SU-DHL-6 (cell line): ENCODE measurements around the gene LY9.

Experiments used
- H2AFZ ChIP-seq: fragments of 200-600 bp; sonication (generic); 2 replicates; pipeline ENCODE4 v1.6.1; 2014; ENCODE audit warnings: low read depth, mild to moderate bottlenecking, moderate library complexity, mixed read lengths, antibody characterized with exemption, low read length; ENCODE audit not compliant: severe bottlenecking
- H3F3A ChIP-seq: fragments of 200-600 bp; shearing (Covaris generic); 2 replicates; pipeline ENCODE4 v1.6.0; 2016; ENCODE audit warnings: antibody characterized with exemption, mild to moderate bottlenecking; ENCODE audit not compliant: insufficient read depth
- H3K27ac ChIP-seq: fragments of 200-600 bp; sonication (generic); 2 replicates; pipeline ENCODE4 v1.5.1; 2016; ENCODE audit warnings: low read depth, mild to moderate bottlenecking, low read length, moderate library complexity, mixed read lengths
- H3K27me3 ChIP-seq: fragments of 200-600 bp; sonication (generic), shearing (Covaris generic); 2 replicates; pipeline ENCODE4 v1.6.0; 2014; ENCODE audit warnings: mild to moderate bottlenecking, low read length
- H3K36me3 ChIP-seq: fragments of 200-600 bp; sonication (generic); 2 replicates; pipeline ENCODE4 v1.6.1; 2014; ENCODE audit warnings: mild to moderate bottlenecking, low read length, mixed read lengths
- H3K4me2 ChIP-seq: fragments of 300-600, 200-600 bp; shearing (Covaris generic), sonication (generic); 2 replicates; pipeline ENCODE4 v1.6.0; 2014; ENCODE audit warnings: low read length, low read depth, mild to moderate bottlenecking; ENCODE audit not compliant: poor library complexity, severe bottlenecking
- H3K4me3 ChIP-seq: fragments of 200-600 bp; sonication (generic); 2 replicates; pipeline ENCODE4 v1.5.1; 2014; ENCODE audit warnings: antibody characterized with exemption, low read length, mild to moderate bottlenecking, mixed read lengths; ENCODE audit not compliant: insufficient read depth, poor library complexity, severe bottlenecking
- H3K79me2 ChIP-seq: fragments of 200-600 bp; sonication (generic); 2 replicates; pipeline ENCODE4 v1.6.1; 2014; ENCODE audit warnings: mild to moderate bottlenecking, low read length, moderate library complexity; ENCODE audit not compliant: insufficient read depth
- H3K9ac ChIP-seq: fragments of 200-600 bp; sonication (generic); 2 replicates; pipeline ENCODE4 v1.7.0; 2014; ENCODE audit warnings: mild to moderate bottlenecking, low read length
- H3K9me2 ChIP-seq: fragments of 200-600 bp; sonication (generic); replicated peaks from 2 replicates; pipeline ENCODE4 v1.6.1; 2014; ENCODE audit warnings: low read length; ENCODE audit not compliant: insufficient read depth
- H3K9me3 ChIP-seq: fragments of 200-600 bp; sonication (generic); 2 replicates; pipeline ENCODE4 v1.6.1; 2014; ENCODE audit warnings: low read length, mixed read lengths; ENCODE audit not compliant: insufficient read depth
- H4K20me1 ChIP-seq: fragments of 200-600 bp; sonication (generic); 2 replicates; pipeline ENCODE4 v1.6.1; 2014; ENCODE audit warnings: low read depth, mild to moderate bottlenecking, antibody characterized with exemption, low read length, moderate library complexity, mixed read lengths
- CTCF ChIP-seq: fragments of 200-600 bp; sonication (generic); IDR thresholded peaks from one replicate; pipeline ENCODE4 v1.5.1; 2017; ENCODE audit warnings: antibody characterized with exemption, mild to moderate bottlenecking, low read length, moderate library complexity; ENCODE audit not compliant: insufficient read depth, poor library complexity, severe bottlenecking
- EZH2phosphoT487 ChIP-seq: fragments of 200-600 bp; sonication (generic), shearing (Covaris generic); conservative IDR thresholded peaks from 2 replicates; pipeline ENCODE4 v1.6.1; 2018; ENCODE audit warnings: mild to moderate bottlenecking, antibody characterized with exemption, low read length, moderate library complexity, mixed read lengths

LY9 gene, protein sequence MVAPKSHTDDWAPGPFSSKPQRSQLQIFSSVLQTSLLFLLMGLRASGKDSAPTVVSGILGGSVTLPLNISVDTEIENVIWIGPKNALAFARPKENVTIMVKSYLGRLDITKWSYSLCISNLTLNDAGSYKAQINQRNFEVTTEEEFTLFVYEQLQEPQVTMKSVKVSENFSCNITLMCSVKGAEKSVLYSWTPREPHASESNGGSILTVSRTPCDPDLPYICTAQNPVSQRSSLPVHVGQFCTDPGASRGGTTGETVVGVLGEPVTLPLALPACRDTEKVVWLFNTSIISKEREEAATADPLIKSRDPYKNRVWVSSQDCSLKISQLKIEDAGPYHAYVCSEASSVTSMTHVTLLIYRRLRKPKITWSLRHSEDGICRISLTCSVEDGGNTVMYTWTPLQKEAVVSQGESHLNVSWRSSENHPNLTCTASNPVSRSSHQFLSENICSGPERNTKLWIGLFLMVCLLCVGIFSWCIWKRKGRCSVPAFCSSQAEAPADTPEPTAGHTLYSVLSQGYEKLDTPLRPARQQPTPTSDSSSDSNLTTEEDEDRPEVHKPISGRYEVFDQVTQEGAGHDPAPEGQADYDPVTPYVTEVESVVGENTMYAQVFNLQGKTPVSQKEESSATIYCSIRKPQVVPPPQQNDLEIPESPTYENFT

DNA sequence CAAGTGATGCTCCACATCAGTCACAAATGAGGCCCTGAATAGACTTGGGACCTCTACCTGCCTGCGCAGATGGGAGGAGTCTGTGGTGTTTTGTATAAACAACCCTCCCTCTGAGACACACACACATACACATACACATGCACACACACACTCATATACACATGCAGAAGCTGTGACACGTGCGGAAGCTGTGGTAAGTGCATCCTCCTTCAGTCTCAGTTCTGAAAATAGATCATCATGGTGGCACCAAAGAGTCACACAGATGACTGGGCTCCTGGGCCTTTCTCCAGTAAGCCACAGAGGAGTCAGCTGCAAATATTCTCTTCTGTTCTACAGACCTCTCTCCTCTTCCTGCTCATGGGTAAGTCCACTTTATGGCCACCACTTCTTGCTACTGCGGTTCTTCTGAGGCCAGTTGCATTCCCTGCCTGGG, at the start of gene LY9:
TSS of gene LY9 (plus strand) at position 224 of the 433 bp plus-strand sequence. CDS start at position 238, 14 bp downstream.
- Histone ChIP-seq H3K9me2 (no peaks in the 10 kb centered on the region), H3K9ac (peak within 1 kb of the TSS; percentile 13; the same call in 1 of the 2 replicates), H4K20me1 (no peaks in the 10 kb centered on the region), H3K4me2 (peak within 1 kb of the TSS; percentile 32), H3K27me3 (no peaks in the 10 kb centered on the region), H3F3A (no peaks in the 10 kb centered on the region), H2AFZ (no peak within 1 kb of the TSS), H3K9me3 (no peaks in the 10 kb centered on the region), H3K27ac (0 out of 2 replicates have a peak within 1 kb of the TSS, but pooled peaks have one; percentile 14), H3K4me3 (peak within 1 kb of the TSS; percentile 25), H3K79me2 (no peaks in the 10 kb centered on the region), H3K36me3 (no peaks in the 10 kb centered on the region)
- TF ChIP-seq EZH2phosphoT487 (no peak), CTCF (no peak)

DNA sequence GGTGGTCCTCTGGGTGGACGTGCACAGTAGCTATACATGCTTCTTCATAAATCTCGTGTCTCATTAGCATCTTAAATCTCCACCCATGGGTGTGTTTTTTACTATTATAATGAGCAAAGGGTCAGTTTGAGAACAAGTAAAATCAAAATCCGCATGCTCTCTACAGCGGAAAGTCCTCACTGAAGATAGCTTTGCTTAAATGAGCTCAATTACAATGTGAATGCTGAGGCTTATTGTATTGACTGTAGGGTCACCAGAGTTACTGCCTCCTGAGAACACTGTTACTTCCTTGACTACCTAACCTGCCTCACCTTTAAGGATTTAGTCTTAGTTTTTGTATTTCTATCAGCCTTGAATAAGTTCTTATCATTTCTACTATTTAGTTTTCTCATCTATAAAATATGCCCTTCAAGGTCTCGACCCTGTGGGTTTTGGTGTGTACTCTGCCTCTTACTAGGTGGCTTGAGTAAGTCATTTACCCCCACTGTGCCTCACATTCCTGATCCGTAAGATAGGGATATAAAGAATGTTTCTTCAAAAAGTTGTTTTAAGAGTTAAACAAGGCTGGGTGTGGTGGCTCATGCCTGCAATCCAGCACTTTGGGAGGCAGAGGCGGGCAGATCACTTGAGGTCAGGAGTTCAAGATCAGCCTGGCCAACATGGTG, 49.0 kb upstream of the LY9 start:
- Histone ChIP-seq H3K27me3 (no peaks in the 10 kb centered on the region), H3F3A (no peaks in the 10 kb centered on the region), H3K4me3 (no peak overlapping the region), H3K27ac (no peak overlapping the region), H2AFZ (no peak overlapping the region), H4K20me1 (no peaks in the 10 kb centered on the region), H3K9me3 (no peaks in the 10 kb centered on the region), H3K36me3 (no peaks in the 10 kb centered on the region), H3K9ac (no peak overlapping the region), H3K79me2 (no peaks in the 10 kb centered on the region), H3K4me2 (no peak overlapping the region), H3K9me2 (no peaks in the 10 kb centered on the region)
- TF ChIP-seq EZH2phosphoT487, result no peak
- TF ChIP-seq CTCF, result no peak

GRCh38 chr1:160747717-160748116, 48.3 kb upstream of the LY9 start:
- Histone ChIP-seq H3K9me2 (no peaks in the 10 kb centered on the region), H3K9me3 (no peaks in the 10 kb centered on the region), H3K9ac (no peak overlapping the region), H3K4me2 (no peak overlapping the region), H3K4me3 (no peak overlapping the region), H2AFZ (no peak overlapping the region), H3F3A (no peaks in the 10 kb centered on the region), H3K27ac (no peak overlapping the region), H4K20me1 (no peaks in the 10 kb centered on the region), H3K27me3 (no peaks in the 10 kb centered on the region), H3K36me3 (no peaks in the 10 kb centered on the region), H3K79me2 (no peaks in the 10 kb centered on the region)
- TF ChIP-seq CTCF (no peak), EZH2phosphoT487 (no peak)
